ENCODE results near the gene MRGPRG.

DNA sequence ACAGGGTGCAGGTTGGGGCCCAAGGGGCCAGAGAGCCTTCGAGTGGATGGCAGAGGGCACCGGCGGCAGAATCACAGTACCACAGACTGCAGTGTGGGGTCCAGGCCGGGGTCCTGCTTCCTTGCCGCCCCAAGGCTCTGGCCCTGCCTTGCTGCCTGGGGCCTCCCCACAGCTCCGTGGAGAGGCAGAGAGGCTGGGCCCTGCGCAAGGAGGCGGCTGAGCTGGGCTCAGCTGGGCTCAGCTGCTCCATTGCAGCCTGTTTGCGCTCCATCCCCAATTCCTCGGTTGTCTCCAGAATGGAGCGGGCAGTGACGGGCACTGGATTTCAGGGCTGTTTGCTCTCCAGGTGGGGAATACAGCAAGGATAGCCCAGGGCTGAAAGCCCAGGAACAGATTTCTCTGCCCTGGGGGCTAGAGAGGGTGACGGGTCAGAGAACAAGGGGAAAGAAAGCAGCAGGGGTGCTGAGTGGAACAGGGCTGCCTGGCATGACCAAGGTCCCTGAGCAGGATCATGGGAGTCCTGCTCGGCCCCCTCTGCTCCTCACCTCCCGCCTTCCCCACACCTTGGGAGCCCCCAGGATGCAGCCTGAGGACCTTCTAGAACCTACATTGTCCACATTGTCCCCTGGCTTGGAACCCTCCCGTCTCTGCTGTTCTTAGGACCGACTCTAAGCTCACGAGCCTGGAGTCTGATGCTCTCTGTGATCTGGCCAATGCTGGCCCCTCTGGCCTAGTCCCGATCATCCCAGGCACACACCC lies 18.9 kb downstream of the MRGPRG start:
- TF ChIP-seq, protein P1, sequence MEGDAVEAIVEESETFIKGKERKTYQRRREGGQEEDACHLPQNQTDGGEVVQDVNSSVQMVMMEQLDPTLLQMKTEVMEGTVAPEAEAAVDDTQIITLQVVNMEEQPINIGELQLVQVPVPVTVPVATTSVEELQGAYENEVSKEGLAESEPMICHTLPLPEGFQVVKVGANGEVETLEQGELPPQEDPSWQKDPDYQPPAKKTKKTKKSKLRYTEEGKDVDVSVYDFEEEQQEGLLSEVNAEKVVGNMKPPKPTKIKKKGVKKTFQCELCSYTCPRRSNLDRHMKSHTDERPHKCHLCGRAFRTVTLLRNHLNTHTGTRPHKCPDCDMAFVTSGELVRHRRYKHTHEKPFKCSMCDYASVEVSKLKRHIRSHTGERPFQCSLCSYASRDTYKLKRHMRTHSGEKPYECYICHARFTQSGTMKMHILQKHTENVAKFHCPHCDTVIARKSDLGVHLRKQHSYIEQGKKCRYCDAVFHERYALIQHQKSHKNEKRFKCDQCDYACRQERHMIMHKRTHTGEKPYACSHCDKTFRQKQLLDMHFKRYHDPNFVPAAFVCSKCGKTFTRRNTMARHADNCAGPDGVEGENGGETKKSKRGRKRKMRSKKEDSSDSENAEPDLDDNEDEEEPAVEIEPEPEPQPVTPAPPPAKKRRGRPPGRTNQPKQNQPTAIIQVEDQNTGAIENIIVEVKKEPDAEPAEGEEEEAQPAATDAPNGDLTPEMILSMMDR (IDR thresholded peaks at IDR 0.05): no peak
- TF ChIP-seq POLR2A (IDR thresholded peaks at IDR 0.05): no peak

All from heart left ventricle (tissue), 13 donors.